GM12878 (cell line): Measurements from ENCODE around the gene COL4A1.

Experiments
- CBX5 ChIP-seq: sonication (generic); IDR thresholded peaks from 2 replicates; pipeline ENCODE4 v1.6.1; 2016; ENCODE audit warnings: low read depth, moderate library complexity, mild to moderate bottlenecking, inconsistent platforms
- EED ChIP-seq: sonication (generic); IDR thresholded peaks from 2 replicates; pipeline ENCODE4 v1.6.1; 2016; ENCODE audit warnings: antibody characterized with exemption, low read depth
- EGR1 ChIP-seq, 2 experiments: IDR thresholded peaks; 1 replicate in 1 of 2; 2 replicates in 1 of 2; pipeline ENCODE4 v1.6.1; 2011 to 2012; ENCODE audit warnings: low read depth in 2 of 2, low read length in 2 of 2, borderline replicate concordance in 1 of 2, mild to moderate bottlenecking in 1 of 2, moderate library complexity in 1 of 2
- JUND ChIP-seq: IDR thresholded peaks from 2 replicates; pipeline ENCODE4 v1.6.1; 2012; ENCODE audit warnings: low read depth, mild to moderate bottlenecking, low read length, improper control_type of control experiment, moderate library complexity
- NFIC ChIP-seq: IDR thresholded peaks from 2 replicates; pipeline ENCODE4 v1.6.1; 2012; ENCODE audit warnings: low read depth, mild to moderate bottlenecking, inconsistent platforms, low read length, moderate library complexity
- POLR2A ChIP-seq: IDR thresholded peaks from 2 replicates; pipeline ENCODE4 v1.6.1; 2011; ENCODE audit warnings: low read depth, mild to moderate bottlenecking, low read length
- POLR2AphosphoS5 ChIP-seq: IDR thresholded peaks from 2 replicates; pipeline ENCODE4 v1.6.1; 2011; ENCODE audit warnings: mild to moderate bottlenecking, low read length, inconsistent platforms
- PRDM15 ChIP-seq: fragments of 450-650 bp; formaldehyde crosslinking; IDR thresholded peaks from 2 replicates; pipeline ENCODE4 v1.4.0; 2020; ENCODE audit warnings: mild to moderate bottlenecking, moderate library complexity
- SMAD1 ChIP-seq: fragments of 450-650 bp; IDR thresholded peaks from 2 replicates; pipeline ENCODE4 v1.6.1; 2018; ENCODE audit warnings: mild to moderate bottlenecking, low read depth; ENCODE audit not compliant: partially characterized antibody
- SMC3 ChIP-seq: IDR thresholded peaks from 2 replicates; pipeline ENCODE4 v1.6.1; 2011; ENCODE audit warnings: low read length, improper control_type of control experiment, borderline replicate concordance
- TAF1 ChIP-seq: IDR thresholded peaks from 2 replicates; pipeline ENCODE4 v1.6.1; 2011; ENCODE audit warnings: mild to moderate bottlenecking, low read depth, low read length, borderline replicate concordance
- ZNF24 ChIP-seq: fragments of 450-650 bp; IDR thresholded peaks from 2 replicates; pipeline ENCODE4 v1.6.1; 2017; ENCODE audit warnings: antibody characterized with exemption, mild to moderate bottlenecking
- TF ChIP-seq, protein P1 (sequence below), 3 experiments: IDR thresholded peaks in 2 of 3; conservative IDR thresholded peaks in 1 of 3; 2 replicates each; pipeline ENCODE4 v1.5.1; 2011; ENCODE audit warnings: low read depth in 3 of 3, low read length in 3 of 3, mild to moderate bottlenecking in 3 of 3, control low read depth in 2 of 3, moderate library complexity in 2 of 3, inconsistent platforms in 1 of 3, mixed read lengths in 1 of 3; ENCODE audit not compliant: control insufficient read depth in 2 of 3, insufficient read depth in 1 of 3; ENCODE audit errors: extremely low read depth in 1 of 3
- TF ChIP-seq, protein P2 (sequence below): fragments of 450-650 bp; conservative IDR thresholded peaks from 2 replicates; pipeline ENCODE4 v1.6.1; 2017; ENCODE audit warnings: mild to moderate bottlenecking, moderate library complexity

GRCh38 chr13:110258876-110259631 is 47.9 kb downstream of the COL4A1 start:
- no peak for TF ChIP-seq TAF1
- TF ChIP-seq, protein P1, sequence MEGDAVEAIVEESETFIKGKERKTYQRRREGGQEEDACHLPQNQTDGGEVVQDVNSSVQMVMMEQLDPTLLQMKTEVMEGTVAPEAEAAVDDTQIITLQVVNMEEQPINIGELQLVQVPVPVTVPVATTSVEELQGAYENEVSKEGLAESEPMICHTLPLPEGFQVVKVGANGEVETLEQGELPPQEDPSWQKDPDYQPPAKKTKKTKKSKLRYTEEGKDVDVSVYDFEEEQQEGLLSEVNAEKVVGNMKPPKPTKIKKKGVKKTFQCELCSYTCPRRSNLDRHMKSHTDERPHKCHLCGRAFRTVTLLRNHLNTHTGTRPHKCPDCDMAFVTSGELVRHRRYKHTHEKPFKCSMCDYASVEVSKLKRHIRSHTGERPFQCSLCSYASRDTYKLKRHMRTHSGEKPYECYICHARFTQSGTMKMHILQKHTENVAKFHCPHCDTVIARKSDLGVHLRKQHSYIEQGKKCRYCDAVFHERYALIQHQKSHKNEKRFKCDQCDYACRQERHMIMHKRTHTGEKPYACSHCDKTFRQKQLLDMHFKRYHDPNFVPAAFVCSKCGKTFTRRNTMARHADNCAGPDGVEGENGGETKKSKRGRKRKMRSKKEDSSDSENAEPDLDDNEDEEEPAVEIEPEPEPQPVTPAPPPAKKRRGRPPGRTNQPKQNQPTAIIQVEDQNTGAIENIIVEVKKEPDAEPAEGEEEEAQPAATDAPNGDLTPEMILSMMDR (IDR thresholded peaks at IDR 0.05 in 2 of 3, conservative IDR thresholded peaks at IDR 0.05 in 1 of 3; ENCODE audit: control insufficient read depth in 2 of 3, extremely low read depth in 1 of 3, insufficient read depth in 1 of 3, low read depth in 3 of 3, low read length in 3 of 3) = no peak
- TF ChIP-seq ZNF24 = no peak
- no peak for TF ChIP-seq JUND
- TF ChIP-seq SMAD1 = no peak
- TF ChIP-seq CBX5 = no peak
- TF ChIP-seq POLR2A = no peak
- no peak for TF ChIP-seq POLR2AphosphoS5
- no peak for TF ChIP-seq NFIC
- no peak for TF ChIP-seq PRDM15 (CRISPR knock-in tag)
- TF ChIP-seq SMC3 = no peak
- TF ChIP-seq, protein P2, sequence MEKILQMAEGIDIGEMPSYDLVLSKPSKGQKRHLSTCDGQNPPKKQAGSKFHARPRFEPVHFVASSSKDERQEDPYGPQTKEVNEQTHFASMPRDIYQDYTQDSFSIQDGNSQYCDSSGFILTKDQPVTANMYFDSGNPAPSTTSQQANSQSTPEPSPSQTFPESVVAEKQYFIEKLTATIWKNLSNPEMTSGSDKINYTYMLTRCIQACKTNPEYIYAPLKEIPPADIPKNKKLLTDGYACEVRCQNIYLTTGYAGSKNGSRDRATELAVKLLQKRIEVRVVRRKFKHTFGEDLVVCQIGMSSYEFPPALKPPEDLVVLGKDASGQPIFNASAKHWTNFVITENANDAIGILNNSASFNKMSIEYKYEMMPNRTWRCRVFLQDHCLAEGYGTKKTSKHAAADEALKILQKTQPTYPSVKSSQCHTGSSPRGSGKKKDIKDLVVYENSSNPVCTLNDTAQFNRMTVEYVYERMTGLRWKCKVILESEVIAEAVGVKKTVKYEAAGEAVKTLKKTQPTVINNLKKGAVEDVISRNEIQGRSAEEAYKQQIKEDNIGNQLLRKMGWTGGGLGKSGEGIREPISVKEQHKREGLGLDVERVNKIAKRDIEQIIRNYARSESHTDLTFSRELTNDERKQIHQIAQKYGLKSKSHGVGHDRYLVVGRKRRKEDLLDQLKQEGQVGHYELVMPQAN = no peak
- no peak for TF ChIP-seq EED
- TF ChIP-seq EGR1 (IDR thresholded peaks at IDR 0.05; ENCODE audit: borderline replicate concordance in 1 of 2, low read depth in 2 of 2, low read length in 2 of 2) = no peak
